GM12878 (cell line): ENCODE results near the gene SPOCK1. TPM values are rescaled to one million over a fixed set of nuclear protein-coding genes. Genes with fewer than 3 reads are reported as not detected.

Experiments used
- ATAC-seq: fragments of 200-7000 bp; cut with Tn5 transposase; 3 replicates; pipeline ENCODE4 v1.9.1; 2020; ENCODE audit warnings: mild to moderate bottlenecking, moderate library complexity
- BruUV-seq: library from RNA; stranded (reverse); fragments of 400-500 nt; replicated peaks from 2 replicates; lab custom pipeline; 2021; lab: Mats Ljungman, UMichigan
- CTCF ChIA-PET: fragments of 300-600 bp; sonication (Branson Sonifier 250); formaldehyde crosslinking; extraction: SDS; loops from one replicate; lab custom pipeline; 2021; ENCODE audit warnings: inconsistent platforms; lab: Yijun Ruan, JAX
- POLR2A ChIA-PET: fragments of 350-600 bp; formaldehyde crosslinking; extraction: SDS; loops from one replicate; lab custom pipeline; 2021; ENCODE audit warnings: inconsistent platforms; lab: Charles Lee
- RAD21 ChIA-PET: fragments of 300-600 bp; sonication (Branson Sonifier 250); formaldehyde crosslinking; loops from one replicate; lab custom pipeline; 2023; ENCODE audit warnings: antibody characterized with exemption; ENCODE audit not compliant: unreplicated experiment; lab: Charles Lee
- SMC1A ChIA-PET: fragments of 300-600 bp; sonication (Branson Sonifier 250); formaldehyde crosslinking; loops from one replicate; lab custom pipeline; 2023; ENCODE audit not compliant: unreplicated experiment, uncharacterized antibody; lab: Charles Lee
- DNase-seq: peaks from one replicate; pipeline ENCODE4 v3.0.0-alpha.2; 2011; ENCODE audit warnings: low read depth, low spot score
- FAIRE-seq: peaks from 3 replicates; lab custom pipeline; 2011; peaks lifted over from hg19 to GRCh38; lab: Jason Lieb, UNC
- H2AFZ ChIP-seq: 2 replicates; pipeline ENCODE4 v1.6.0; 2011; ENCODE audit warnings: low read depth, low read length, control low read depth; ENCODE audit not compliant: control insufficient read depth
- H3K27ac ChIP-seq: 2 replicates; pipeline ENCODE4 v1.5.1; 2011; ENCODE audit warnings: control low read depth; ENCODE audit not compliant: control insufficient read depth, insufficient read depth
- H3K27me3 ChIP-seq, 2 experiments: replicated peaks in 1 of 2; 2 replicates each; pipeline versions ENCODE4 v1.6.0 to v1.6.1; 2011; ENCODE audit warnings: low read length in 1 of 2; ENCODE audit not compliant: control insufficient read depth in 2 of 2, insufficient read depth in 2 of 2
- H3K36me3 ChIP-seq, 2 experiments: 2 replicates each; pipeline ENCODE4 v1.5.1; 2011; ENCODE audit warnings: low read length in 1 of 2; ENCODE audit not compliant: control insufficient read depth in 2 of 2, insufficient read depth in 2 of 2
- H3K4me1 ChIP-seq: 2 replicates; pipeline ENCODE4 v1.6.1; 2011; ENCODE audit warnings: mild to moderate bottlenecking, low read length, moderate library complexity, mixed read lengths; ENCODE audit not compliant: control insufficient read depth, insufficient read depth
- H3K4me2 ChIP-seq: 2 replicates; pipeline ENCODE4 v1.6.0; 2011; ENCODE audit warnings: control low read depth; ENCODE audit not compliant: control insufficient read depth, insufficient read depth
- H3K4me3 ChIP-seq: fragments of 200-600 bp; sonication (generic); 2 replicates; pipeline ENCODE4 v1.5.1; 2016
- H3K79me2 ChIP-seq: 2 replicates; pipeline ENCODE4 v1.6.0; 2011; ENCODE audit warnings: low read length; ENCODE audit not compliant: control insufficient read depth, insufficient read depth
- H3K9ac ChIP-seq: 2 replicates; pipeline ENCODE4 v1.8.0; 2011; ENCODE audit warnings: low read length, control low read depth, mixed read lengths; ENCODE audit not compliant: control insufficient read depth, insufficient read depth
- H3K9me3 ChIP-seq: replicated peaks from 3 replicates; pipeline ENCODE4 v1.5.1; 2011; ENCODE audit warnings: mild to moderate bottlenecking, low read length; ENCODE audit not compliant: control insufficient read depth, insufficient read depth
- H4K20me1 ChIP-seq: 2 replicates; pipeline ENCODE4 v1.6.0; 2011; ENCODE audit not compliant: control insufficient read depth, insufficient read depth
- CHD4 ChIP-seq: fragments of 200-600 bp; sonication (generic); IDR thresholded peaks from 2 replicates; pipeline ENCODE4 v1.6.1; 2016; ENCODE audit warnings: mild to moderate bottlenecking
- E2F8 ChIP-seq: fragments of 450-650 bp; IDR thresholded peaks from 2 replicates; pipeline ENCODE4 v1.6.1; 2018; ENCODE audit warnings: mild to moderate bottlenecking, low read depth, moderate library complexity; ENCODE audit not compliant: partially characterized antibody
- EED ChIP-seq: sonication (generic); IDR thresholded peaks from 2 replicates; pipeline ENCODE4 v1.6.1; 2016; ENCODE audit warnings: antibody characterized with exemption, low read depth
- ELK1 ChIP-seq: IDR thresholded peaks from 2 replicates; pipeline ENCODE4 v1.6.1; 2012; ENCODE audit warnings: low read depth, low read length, improper control_type of control experiment
- EP300 ChIP-seq, 2 experiments: fragments of 150-350 bp in 1 of 2; IDR thresholded peaks; 2 replicates each; pipeline ENCODE4 v1.6.1; 2011 to 2012; ENCODE audit warnings: low read depth in 2 of 2, low read length in 2 of 2, borderline replicate concordance in 1 of 2, improper control_type of control experiment in 1 of 2, inconsistent platforms in 1 of 2; ENCODE audit not compliant: control insufficient read depth in 1 of 2
- FOXK2 ChIP-seq: fragments of 450-650 bp; IDR thresholded peaks from 2 replicates; pipeline ENCODE4 v1.6.1; 2017; ENCODE audit warnings: mild to moderate bottlenecking, moderate library complexity
- IKZF1 ChIP-seq: fragments of 450-650 bp; conservative IDR thresholded peaks from 2 replicates; pipeline ENCODE4 v1.6.1; 2017; ENCODE audit warnings: antibody characterized with exemption, mild to moderate bottlenecking
- IRF5 ChIP-seq: fragments of 450-650 bp; IDR thresholded peaks from 2 replicates; pipeline ENCODE4 v1.6.1; 2017; ENCODE audit warnings: borderline replicate concordance
- KLF5 ChIP-seq: fragments of 450-650 bp; IDR thresholded peaks from 2 replicates; pipeline ENCODE4 v1.6.1; 2014; ENCODE audit warnings: mild to moderate bottlenecking; ENCODE audit not compliant: partially characterized antibody
- MYB ChIP-seq: fragments of 150-350 bp; IDR thresholded peaks from 2 replicates; pipeline ENCODE4 v1.6.1; 2014; ENCODE audit warnings: mild to moderate bottlenecking, low read depth, low read length, borderline replicate concordance
- MYC ChIP-seq: IDR thresholded peaks from 2 replicates; pipeline ENCODE4 v1.6.1; 2011; ENCODE audit warnings: mild to moderate bottlenecking, low read length, moderate library complexity, inconsistent platforms; ENCODE audit not compliant: insufficient read depth, insufficient replicate concordance, insufficient read length, severe bottlenecking
- NR2C1 ChIP-seq: fragments of 450-650 bp; IDR thresholded peaks from 2 replicates; pipeline ENCODE4 v1.6.1; 2017; ENCODE audit warnings: antibody characterized with exemption, mild to moderate bottlenecking, moderate library complexity
- RUNX3 ChIP-seq: IDR thresholded peaks from 2 replicates; pipeline ENCODE4 v1.6.1; 2012; ENCODE audit warnings: low read length, inconsistent platforms
- STAT1 ChIP-seq: fragments of 450-650 bp; conservative IDR thresholded peaks from 2 replicates; pipeline ENCODE4 v1.6.1; 2014; ENCODE audit warnings: antibody characterized with exemption, mild to moderate bottlenecking
- YY1 ChIP-seq: IDR thresholded peaks from 2 replicates; pipeline ENCODE4 v1.6.1; 2011; ENCODE audit warnings: low read depth, mild to moderate bottlenecking, low read length
- ZBTB4 ChIP-seq: fragments of 450-650 bp; formaldehyde crosslinking; IDR thresholded peaks from 2 replicates; pipeline ENCODE4 v1.4.0; 2022; ENCODE audit warnings: mild to moderate bottlenecking, moderate library complexity
- WGBS: methylation state at CpG from one replicate; pipeline ENCODE4 v1.1.6; 2016; ENCODE audit warnings: low lambda C conversion rate; ENCODE audit not compliant: insufficient replicate concordance, insufficient coverage; ENCODE audit errors: missing lambda C conversion rate; 5-methylcytosine and 5-hydroxymethylcytosine counted together
- in situ Hi-C: fragments of 300-500 bp; cut with MboI; formaldehyde crosslinking; loops from 9 replicates; pipeline ENCODE4 v1.14.3; 2018; ENCODE audit warnings: mixed read lengths
- intact Hi-C: fragments of 100-400 bp; cut with micrococcal nuclease; formaldehyde crosslinking; loops from one replicate; pipeline ENCODE4 v1.14.2; 2022; ENCODE audit not compliant: unreplicated experiment
- polyA plus RNA-seq, 11 experiments: library from polyadenylated mRNA; depleted of rRNA in 4 of 11; unstranded in 6 of 11; stranded (reverse) in 5 of 11; fragments of >200 nt; fragmentation: Nextera tagmentation in 4 of 11; fragmentation: Illumina TruSeq in 1 of 11; extraction: Ambion mirVana in 4 of 11; extraction: Trizol in 1 of 11; gene quantifications; 1 replicate in 1 of 11; 2 replicates in 10 of 11; pipeline versions ENCODE4 v1.2.1 to v1.2.3, GENCODE V29; 2011 to 2016; ENCODE audit warnings: inconsistent platforms in 2 of 11, missing spikeins in 2 of 11, low read depth in 1 of 11
- total RNA-seq, 4 experiments: library from RNA; depleted of rRNA in 3 of 4; stranded (reverse); fragments of >200 nt in 3 of 4; fragmentation: Illumina TruSeq in 1 of 4; extraction: Trizol in 1 of 4; gene quantifications; 2 replicates each; pipeline versions ENCODE4 v1.2.1 to v1.2.3, GENCODE V29; 2013 to 2021

Gene SPOCK1
- total and polyA plus RNA-seq, 10 of the 15 experiments (the other 5 are each of a cell fraction or from before 2014, with no cell fraction given) = 0.06 to 0.68 (median 0.25) TPM; not detected in 3

GRCh38 chr5:137014731-137015130, 484.4 kb downstream of the SPOCK1 start (continued):
- TF ChIP-seq IKZF1 (no peak), IRF5 (no peak), ZBTB4 (CRISPR knock-in tag) (no peak), CHD4 (no peak), YY1 (no peak)

- H3K27me3 ChIP-seq = no peaks in the 10 kb centered on the region
- no peak overlapping the region for H3K9ac ChIP-seq
- FAIRE-seq = no peak
- H4K20me1 ChIP-seq = no peaks in the 10 kb centered on the region
- in situ Hi-C loops = no loop called here
- no peak overlapping the region for H3K4me3 ChIP-seq
- DNase-seq = no peak
- no peaks in the 10 kb centered on the region for H3K36me3 ChIP-seq
- H3K9me3 ChIP-seq = no peaks in the 10 kb centered on the region
- WGBS = 27% methylated on average over 3 of the region's 3 CpGs
- no peak overlapping the region for H3K4me2 ChIP-seq
- intact Hi-C loops = no loop called here
- no peak for ATAC-seq
- no peak overlapping the region for H3K27ac ChIP-seq
- no peak overlapping the region for H2AFZ ChIP-seq
- CTCF ChIA-PET = no interaction called here
- H3K4me1 ChIP-seq = no peaks in the 10 kb centered on the region
- POLR2A ChIA-PET = no interaction called here
- no TSS peak for BruUV-seq
- RAD21 ChIA-PET = no interaction called here
- SMC1A ChIA-PET = no interaction called here
- H3K79me2 ChIP-seq = no peaks in the 10 kb centered on the region
- TF ChIP-seq NR2C1 = no peak
- no peak for TF ChIP-seq EED
- no peak for TF ChIP-seq FOXK2
- TF ChIP-seq ELK1 = no peak
- TF ChIP-seq RUNX3 = no peak
- TF ChIP-seq KLF5 = no peak
- TF ChIP-seq STAT1 = no peak
- no peak for TF ChIP-seq MYB
- TF ChIP-seq E2F8 = no peak
- TF ChIP-seq MYC = no peak
- TF ChIP-seq EP300 (IDR thresholded peaks at IDR 0.05; ENCODE audit: borderline replicate concordance in 1 of 2, control insufficient read depth in 1 of 2, low read depth in 2 of 2, low read length in 2 of 2) = no peak
Observed at GRCh38 chr5:137010226-137010625, 488.9 kb downstream of the SPOCK1 start.
